NCI-H69 (cell line): ENCODE measurements around the gene SLC13A2.

ENCODE experiments used
- DNase-seq: peaks from one replicate; lab custom pipeline; 2025; lab: John Stamatoyannopoulos, UW

Gene SLC13A2

GRCh38 chr17:28493460-28493859, 20.0 kb downstream of the SLC13A2 start:
- DNase-seq: no peak

GRCh38 chr17:28494445-28495188, 21.2 kb downstream of the SLC13A2 start:
- DNase-seq: peak; percentile 77

DNA sequence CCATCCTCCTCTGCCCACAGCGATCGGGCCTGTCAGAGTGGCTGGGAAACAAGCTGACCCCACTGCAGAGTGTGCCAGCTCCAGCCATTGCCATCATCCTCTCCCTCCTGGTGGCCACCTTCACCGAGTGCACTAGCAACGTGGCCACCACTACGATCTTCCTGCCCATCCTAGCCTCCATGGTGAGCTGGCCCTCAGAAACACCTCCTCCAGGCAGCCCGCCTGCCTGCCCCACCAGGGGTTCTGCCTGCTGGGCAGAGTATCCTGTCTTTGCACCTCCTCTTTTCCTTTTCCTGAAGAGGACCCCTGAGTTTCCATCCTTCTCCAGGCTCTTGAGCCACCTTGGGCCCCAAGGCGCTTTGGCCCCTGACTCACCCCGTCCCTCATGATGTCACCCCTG, 22.2 kb downstream of the SLC13A2 start:
- no peak for DNase-seq

DNA sequence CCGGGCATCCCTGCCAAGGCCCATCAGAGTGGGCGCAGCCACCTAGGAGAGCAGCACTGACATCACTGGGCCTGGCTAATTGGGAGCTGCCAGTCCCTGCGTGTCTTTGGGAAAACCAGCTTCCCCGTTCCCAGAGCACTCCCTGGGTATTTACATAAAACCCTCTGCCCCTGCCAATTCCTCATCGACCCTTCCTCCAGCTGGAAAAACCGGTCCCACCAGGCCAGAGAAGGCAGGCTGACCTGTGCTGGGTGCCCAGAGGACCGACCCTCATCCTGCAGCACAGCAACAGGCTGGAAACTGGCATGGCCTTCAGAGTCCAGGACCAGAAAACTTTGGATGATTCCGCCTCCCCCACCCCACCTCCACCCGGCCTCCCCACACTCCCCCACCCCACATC, 24.5 kb downstream of the SLC13A2 start:
- DNase-seq: no peak

- DNase-seq: no peak
Measured at GRCh38 chr17:28498652-28499363, 25.4 kb downstream of the SLC13A2 start.

DNA sequence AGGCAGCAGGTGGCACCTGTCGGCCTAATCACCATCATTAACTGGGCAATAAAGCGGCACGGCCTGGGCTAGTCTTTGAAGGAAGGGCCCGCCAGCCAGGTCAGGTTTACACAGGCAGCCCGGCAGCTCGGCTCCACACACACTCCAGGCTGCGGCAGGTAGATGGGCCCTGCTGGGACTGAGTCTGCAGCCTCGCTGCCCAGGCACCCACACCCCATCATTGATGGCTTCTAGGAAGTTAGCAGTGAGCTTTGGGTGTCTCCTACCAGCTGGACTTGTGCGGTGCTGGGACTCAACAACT, 25.9 kb downstream of the SLC13A2 start:
- DNase-seq: peak; percentile 91

- no peak for DNase-seq
Measured at GRCh38 chr17:28499684-28500357, 26.4 kb downstream of the SLC13A2 start.

- DNase-seq: peak; percentile 88
Measured at GRCh38 chr17:28500712-28501379, 27.4 kb downstream of the SLC13A2 start.

DNA sequence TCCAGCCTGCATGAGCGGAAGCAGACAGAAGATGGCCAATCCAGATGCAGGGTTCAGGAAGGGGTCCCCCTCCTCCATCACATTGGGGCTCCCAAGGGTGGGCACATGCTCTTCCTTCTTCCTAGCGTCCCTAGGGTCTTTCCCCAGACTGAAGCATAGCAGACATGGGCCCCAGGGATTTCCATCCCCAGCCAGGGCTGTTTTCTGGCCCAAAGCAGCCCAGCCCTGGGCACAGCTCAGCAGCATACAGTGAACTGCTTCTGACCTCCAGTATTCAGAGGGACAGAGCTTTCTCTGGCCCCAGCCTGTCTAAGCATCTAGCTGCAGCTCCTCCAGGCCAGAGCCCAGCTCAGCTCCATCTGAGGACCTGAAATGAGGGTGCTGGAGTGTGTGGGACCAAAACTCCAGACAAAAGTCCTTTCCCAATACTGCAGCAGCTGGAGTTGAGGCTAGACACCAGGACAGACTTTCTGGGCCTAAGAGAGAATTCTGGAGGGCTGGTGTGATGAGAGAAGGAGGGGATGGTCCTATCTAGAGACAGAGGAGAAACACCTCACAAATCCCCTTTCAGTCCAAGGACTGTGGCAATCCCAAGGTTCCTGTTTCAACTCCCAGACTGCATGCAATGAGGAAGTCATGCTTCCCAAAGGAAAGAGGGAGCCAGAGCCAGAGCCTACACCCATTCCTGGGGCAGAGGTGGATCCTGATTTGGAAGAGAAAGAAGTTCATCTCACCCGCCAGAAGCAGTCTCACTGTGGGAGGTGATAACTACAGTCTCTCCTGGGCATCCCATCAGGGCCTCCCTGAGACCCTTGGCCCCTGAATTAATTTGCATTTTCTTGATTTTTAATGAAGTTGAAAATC, 28.2 kb downstream of the SLC13A2 start:
- peak; percentile 38 for DNase-seq

DNA sequence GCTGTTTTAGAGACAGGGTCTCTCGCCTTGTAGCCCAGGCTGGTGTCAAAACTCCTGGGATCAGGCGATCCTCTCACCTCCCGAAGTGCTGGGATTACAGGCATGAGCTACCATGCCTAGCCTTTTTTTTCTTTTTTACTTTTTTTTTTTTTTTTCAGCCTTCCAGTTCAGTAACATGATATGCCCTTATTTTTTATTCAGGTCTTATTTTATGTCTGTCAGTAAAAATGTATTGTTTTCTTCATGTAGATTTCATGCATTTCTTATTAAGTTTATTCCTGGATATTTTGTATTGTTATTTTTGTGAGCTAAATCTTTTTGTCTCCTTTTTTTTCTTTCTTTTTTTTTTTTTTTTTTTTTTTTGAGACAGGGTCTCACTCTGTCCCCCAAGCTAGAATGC, 30.0 kb downstream of the SLC13A2 start:
- DNase-seq: no peak

DNA sequence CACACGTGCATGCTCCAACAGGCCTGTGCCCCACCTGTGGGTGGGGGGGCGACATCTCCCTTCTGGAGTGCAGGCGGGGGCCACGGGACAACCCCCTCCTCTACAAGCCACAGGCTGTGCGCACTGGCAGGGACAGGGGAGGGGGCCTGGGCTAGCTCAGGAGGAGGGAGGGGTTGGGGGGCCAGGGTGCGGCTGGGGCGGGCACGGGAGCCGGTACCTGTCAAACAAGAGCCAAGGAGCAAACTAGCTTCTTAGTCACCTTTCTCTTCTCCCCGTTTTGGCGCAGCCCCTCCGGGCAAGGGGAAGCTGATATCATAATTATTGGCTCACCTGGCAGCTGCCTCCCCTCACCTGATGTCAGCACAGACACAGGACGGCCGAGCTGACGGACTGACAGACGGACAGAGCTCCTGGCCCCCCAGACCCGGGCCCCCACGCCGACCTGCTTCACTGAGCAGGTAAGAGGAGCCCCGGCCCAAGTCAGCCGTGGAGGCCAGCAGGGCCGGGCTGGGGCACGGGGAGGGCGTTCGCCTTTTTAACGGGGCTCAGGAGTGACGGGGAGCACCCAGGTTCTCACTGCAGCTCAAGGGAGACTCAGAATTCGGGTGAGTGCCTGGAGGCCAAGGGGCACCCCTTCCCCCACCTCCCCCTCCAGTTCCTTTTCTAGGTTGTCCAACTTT, 32.7 kb downstream of the SLC13A2 start, which contains the start of gene FOXN1:
FOXN1 (plus strand) TSS at position 363 of the 680 bp plus-strand sequence. CDS start 17,622 bp downstream, outside the sequence.
- DNase-seq: peak; percentile 82

DNA sequence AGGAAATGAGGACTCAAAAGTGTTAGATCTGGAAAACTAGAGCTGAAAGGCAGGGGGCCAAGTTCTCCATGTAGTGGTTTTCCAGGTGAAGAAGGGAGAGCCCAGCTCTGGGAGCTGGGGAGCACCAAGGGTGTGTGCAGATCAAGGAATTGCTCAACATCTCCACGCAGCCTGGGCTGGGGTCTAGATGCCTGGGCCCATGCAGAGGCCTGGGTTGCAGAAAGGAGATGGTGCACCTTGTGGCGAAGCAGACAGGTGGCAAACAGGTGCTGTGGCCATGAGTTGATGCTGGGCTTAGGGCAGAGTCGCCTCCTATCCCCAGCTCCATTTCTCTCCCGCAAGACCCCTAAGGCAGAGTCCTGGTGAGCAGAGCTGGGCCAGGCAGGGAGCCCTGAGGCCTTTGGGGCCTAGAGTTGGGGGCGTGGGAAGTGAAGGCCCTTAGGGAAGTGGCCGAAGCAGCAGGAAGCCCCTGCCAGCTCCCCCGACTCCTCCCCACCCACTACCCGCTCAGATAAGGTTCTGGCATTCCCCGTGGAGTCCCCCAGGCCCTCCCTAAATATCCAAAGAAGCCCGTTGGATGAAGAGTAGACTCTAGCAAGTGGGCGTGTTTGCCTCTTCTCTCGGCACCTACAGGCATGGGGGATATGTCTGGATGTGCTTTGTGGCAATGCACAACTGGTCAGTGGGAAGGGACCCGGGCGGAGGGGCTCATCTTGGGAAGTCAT, 33.5 kb downstream of the SLC13A2 start:
- no peak for DNase-seq

- peak; percentile 50 for DNase-seq
Measured at GRCh38 chr17:28507567-28508203, 34.2 kb downstream of the SLC13A2 start.

- peak; percentile 46 for DNase-seq
Measured at GRCh38 chr17:28508211-28508724, 34.8 kb downstream of the SLC13A2 start.

DNA sequence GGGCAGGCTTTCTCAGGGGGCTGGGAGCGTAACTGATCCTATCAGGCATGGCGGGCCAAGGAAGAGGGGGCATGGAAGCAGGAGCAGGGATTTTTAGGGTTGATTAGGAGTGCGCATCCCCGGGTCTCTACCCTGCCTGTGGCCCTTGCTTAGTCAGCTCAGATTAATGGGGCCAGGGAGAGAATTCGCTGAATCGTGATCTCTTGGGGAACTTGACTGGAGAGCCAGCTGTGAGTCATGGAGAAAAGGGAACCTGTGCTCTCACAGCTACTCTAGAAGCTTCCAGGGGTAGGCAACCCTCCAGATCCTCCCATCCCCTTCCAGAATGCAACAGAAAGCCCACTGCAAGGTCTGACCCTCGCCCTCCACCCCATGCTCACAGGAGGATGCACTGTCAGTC, 36.3 kb downstream of the SLC13A2 start:
- DNase-seq: no peak

GRCh38 chr17:28511858-28512461, 38.5 kb downstream of the SLC13A2 start:
- DNase-seq: no peak

- DNase-seq: no peak
Measured at GRCh38 chr17:28513476-28513875, 40.0 kb downstream of the SLC13A2 start.

DNA sequence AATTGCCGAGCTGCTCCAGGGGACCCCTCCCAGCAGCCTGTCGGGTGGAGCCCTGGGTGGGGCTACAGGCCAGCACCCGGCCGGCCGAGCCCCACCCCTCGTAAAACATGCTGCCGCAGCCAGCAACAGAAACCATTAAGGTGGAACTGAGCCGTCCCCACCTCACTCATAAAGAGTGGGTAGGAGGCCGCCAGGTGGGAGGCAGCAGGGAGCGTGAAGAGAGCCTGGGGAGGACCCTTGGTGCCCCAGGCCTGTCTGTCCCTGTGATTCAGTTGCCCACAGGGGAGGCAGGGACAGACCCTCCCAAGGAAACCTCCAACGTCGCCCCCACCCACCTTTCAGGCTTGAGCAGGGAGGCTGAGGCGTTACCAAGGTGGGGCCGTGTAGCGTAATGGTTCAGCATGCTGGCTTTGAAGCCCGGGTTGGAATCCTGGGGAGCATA, 41.1 kb downstream of the SLC13A2 start:
- DNase-seq: peak; percentile 71

- no peak for DNase-seq
Measured at GRCh38 chr17:28515518-28515917, 42.1 kb downstream of the SLC13A2 start.
